VCaP (cell line): ENCODE data around the gene XPNPEP2.

Experiments
- H3K27ac ChIP-seq: fragments of 450-650 bp; 2 replicates; pipeline ENCODE4 v1.5.1; 2017
- CTCF ChIP-seq: fragments of 450-650 bp; conservative IDR thresholded peaks from 2 replicates; pipeline ENCODE4 v1.5.1; 2017; ENCODE audit warnings: mild to moderate bottlenecking, moderate library complexity

Gene XPNPEP2

GRCh38 chrX:129793604-129794191, 54.9 kb downstream of the XPNPEP2 start:
- no peak for TF ChIP-seq CTCF
- H3K27ac ChIP-seq, result no peak overlapping the region

- no peak overlapping the region for H3K27ac ChIP-seq
Observed at GRCh38 chrX:129795584-129795983, 56.8 kb downstream of the XPNPEP2 start.

DNA sequence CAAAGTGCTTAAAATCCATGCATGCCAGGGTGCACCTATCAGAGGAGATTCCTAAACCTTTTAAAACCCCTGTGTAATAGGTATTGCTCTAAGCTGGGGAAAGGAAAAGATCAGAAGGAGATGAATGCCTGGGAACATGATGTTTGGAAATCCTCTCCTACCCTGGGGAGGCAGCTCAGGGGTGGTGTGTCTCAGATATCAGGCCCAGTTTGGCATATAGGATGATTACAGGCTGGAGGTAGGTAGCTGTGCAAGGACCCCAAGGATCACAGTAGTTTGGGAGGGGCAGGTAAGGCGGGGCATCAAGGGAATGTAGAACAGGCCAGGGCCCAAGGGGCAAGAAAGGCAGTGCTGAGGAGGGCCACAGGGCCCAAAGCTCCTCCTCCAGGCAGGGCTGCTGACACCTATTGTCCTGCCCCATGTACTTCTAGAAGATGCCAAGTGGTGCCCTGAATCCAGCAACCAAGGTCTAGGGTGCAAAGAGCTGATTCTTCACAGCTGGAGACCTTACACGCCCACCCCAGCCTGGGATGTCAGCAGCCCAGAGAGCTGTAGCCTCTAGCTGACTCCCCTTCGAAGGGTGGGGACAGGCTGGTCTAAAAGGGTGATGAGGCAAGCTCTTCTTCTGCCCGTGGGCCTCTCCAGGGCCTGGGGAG, 58.6 kb downstream of the XPNPEP2 start:
- no peak for TF ChIP-seq CTCF
- H3K27ac ChIP-seq, result no peak overlapping the region

More at GRCh38 chrX:129795584-129795983, 56.8 kb downstream of the XPNPEP2 start:
- no peak for TF ChIP-seq CTCF

GRCh38 chrX:129798456-129798855, 59.7 kb downstream of the XPNPEP2 start:
- no peak overlapping the region for H3K27ac ChIP-seq
- no peak for TF ChIP-seq CTCF

DNA sequence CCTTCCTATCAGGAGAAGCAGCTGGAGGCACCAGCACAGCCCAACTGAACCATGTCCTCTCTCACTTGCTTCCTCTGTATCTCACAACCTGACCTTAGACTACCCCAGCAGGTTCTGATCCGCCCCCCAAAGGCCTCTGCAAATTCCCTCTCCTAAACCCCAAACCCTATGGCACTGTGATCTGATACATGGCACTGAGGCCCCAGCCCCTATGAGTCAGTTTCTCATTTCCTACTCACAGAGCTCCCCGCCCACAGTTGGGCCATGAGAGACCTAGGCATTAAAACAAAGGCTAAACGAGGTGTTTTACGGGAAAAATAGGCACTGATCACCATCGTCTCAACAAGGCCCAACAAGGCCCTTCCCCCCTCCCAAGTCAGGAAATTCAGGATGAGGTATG, 60.1 kb downstream of the XPNPEP2 start:
- no peak overlapping the region for H3K27ac ChIP-seq

DNA sequence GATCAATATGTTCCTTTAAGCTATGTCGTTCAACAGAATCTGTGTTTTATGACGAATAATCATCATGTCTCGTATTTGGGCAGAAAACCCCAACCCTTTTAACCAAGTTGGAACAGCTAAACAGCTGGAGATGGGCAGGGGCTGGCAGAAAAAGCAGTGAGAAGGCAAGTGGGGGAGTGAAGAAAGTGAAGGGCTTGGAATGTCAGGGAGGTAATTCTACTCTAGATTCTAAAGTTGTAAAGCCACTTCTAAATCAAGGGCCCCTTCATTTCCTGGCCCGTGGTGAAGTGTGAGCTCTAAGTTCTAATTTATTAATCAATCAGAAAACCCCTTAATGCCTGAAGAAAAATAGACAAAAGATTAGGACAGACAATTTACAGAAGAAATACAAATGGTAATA, 61.4 kb downstream of the XPNPEP2 start:
- H3K27ac ChIP-seq, result no peak overlapping the region
- no peak for TF ChIP-seq CTCF

More for the DNA sequence above, 60.1 kb downstream of the XPNPEP2 start:
- no peak for TF ChIP-seq CTCF

GRCh38 chrX:129802863-129803262, 64.1 kb downstream of the XPNPEP2 start:
- no peak for TF ChIP-seq CTCF
- H3K27ac ChIP-seq, result no peak overlapping the region
